HEK293 (cell line): ENCODE measurements around the gene DMBT1.

Source experiments
- CTCF ChIP-seq: fragments of 450-650 bp; formaldehyde crosslinking; IDR thresholded peaks from 2 replicates; pipeline ENCODE4 v1.5.1; 2016; ENCODE audit warnings: missing biosample characterization, missing genetic modification characterization
- REST ChIP-seq: fragments of 450-650 bp; formaldehyde crosslinking; IDR thresholded peaks from 2 replicates; pipeline ENCODE4 v1.5.1; 2016; ENCODE audit warnings: missing biosample characterization, missing genetic modification characterization
- TSHZ1 ChIP-seq: fragments of 450-650 bp; formaldehyde crosslinking; IDR thresholded peaks from 2 replicates; pipeline ENCODE4 v1.5.1; 2016; ENCODE audit warnings: missing biosample characterization, missing genetic modification characterization, borderline replicate concordance
- ZBTB20 ChIP-seq: fragments of 450-650 bp; formaldehyde crosslinking; IDR thresholded peaks from 2 replicates; pipeline ENCODE4 v1.5.1; 2016; ENCODE audit warnings: missing biosample characterization, missing genetic modification characterization
- ZNF416 ChIP-seq: fragments of 450-650 bp; formaldehyde crosslinking; IDR thresholded peaks from 2 replicates; pipeline ENCODE4 v1.5.1; 2016; ENCODE audit warnings: missing biosample characterization, missing genetic modification characterization
- ZNF571 ChIP-seq: fragments of 450-650 bp; formaldehyde crosslinking; IDR thresholded peaks from 2 replicates; pipeline ENCODE4 v1.5.0; 2017; ENCODE audit warnings: missing biosample characterization, missing genetic modification characterization
- ZNF707 ChIP-seq: fragments of 450-650 bp; formaldehyde crosslinking; IDR thresholded peaks from 2 replicates; pipeline ENCODE4 v1.5.1; 2016; ENCODE audit warnings: missing biosample characterization, missing genetic modification characterization
- ZNF776 ChIP-seq: fragments of 450-650 bp; formaldehyde crosslinking; IDR thresholded peaks from 2 replicates; pipeline ENCODE4 v1.5.0; 2017; ENCODE audit warnings: missing biosample characterization, missing genetic modification characterization, borderline replicate concordance
- ZNF777 ChIP-seq: fragments of 450-650 bp; formaldehyde crosslinking; IDR thresholded peaks from 2 replicates; pipeline ENCODE4 v1.5.1; 2017; ENCODE audit warnings: missing biosample characterization, missing genetic modification characterization, borderline replicate concordance

- TF ChIP-seq CTCF (tag by site-specific recombination) (no peak), ZNF777 (tag by site-specific recombination) (no peak), ZNF707 (tag by site-specific recombination) (no peak), REST (no peak), ZNF571 (tag by site-specific recombination) (no peak), TSHZ1 (tag by site-specific recombination) (no peak), ZNF776 (tag by site-specific recombination) (no peak), ZBTB20 (tag by site-specific recombination) (no peak), ZNF416 (tag by site-specific recombination) (no peak)
Measured at GRCh38 chr10:122519144-122519543, 41.4 kb upstream of the DMBT1 start.
